Upper lobe of left lung (tissue), 4 donors: Measurements from ENCODE around the gene SPEM3.

Source experiments
- CTCF ChIP-seq, 6 experiments: fragments of 450-650 bp in 4 of 6; fragments of 200-600 bp in 2 of 6; sonication (generic) in 2 of 6; IDR thresholded peaks; one replicate each; pipeline ENCODE4 v1.5.1; 2016 to 2019; ENCODE audit warnings: antibody characterized with exemption in 6 of 6
- POLR2A ChIP-seq, 4 donors: fragments of 450-650 bp; IDR thresholded peaks; one replicate each; pipeline ENCODE4 v1.5.1; 2016 to 2017; ENCODE audit warnings: antibody characterized with exemption in 4 of 4, mild to moderate bottlenecking in 2 of 4

GRCh38 chr17:7479213-7480088, 50.8 kb downstream of the SPEM3 start, which contains the start of gene ZBTB4:
- TF ChIP-seq CTCF (IDR thresholded peaks at IDR 0.05), result no peak
- peak in 3 of 4 donors; percentile 58 to 81 (median 75) for TF ChIP-seq POLR2A (IDR thresholded peaks at IDR 0.05)
